H9 (cell line): ENCODE results near the gene TNC. TPM values are rescaled to one million over a fixed set of nuclear protein-coding genes. Genes with fewer than 3 reads are reported as not detected.

Experiments
- DNase-seq: peaks from one replicate; pipeline ENCODE4 v3.0.0-alpha.2; 2017
- H2AFZ ChIP-seq: one replicate; pipeline ENCODE4 v1.6.1; 2013; ENCODE audit warnings: mild to moderate bottlenecking, low read length, control low read depth, moderate library complexity
- H2AK5ac ChIP-seq: 2 replicates; pipeline ENCODE4 v1.6.1; 2013; ENCODE audit warnings: low read length, control low read depth, mixed read lengths; ENCODE audit not compliant: insufficient read length
- H2BK120ac ChIP-seq: one replicate; pipeline ENCODE4 v1.6.1; 2013; ENCODE audit warnings: low read depth, mild to moderate bottlenecking, low read length, control low read depth, inconsistent platforms; ENCODE audit not compliant: poor library complexity, severe bottlenecking
- H2BK12ac ChIP-seq: 2 replicates; pipeline ENCODE4 v1.6.1; 2013; ENCODE audit warnings: low read length, control low read depth, mixed read lengths, low read depth; ENCODE audit not compliant: insufficient read length
- H2BK15ac ChIP-seq: 2 replicates; pipeline ENCODE4 v1.6.1; 2013; ENCODE audit warnings: low read depth, low read length, control low read depth
- H2BK20ac ChIP-seq: one replicate; pipeline ENCODE4 v1.6.1; 2013; ENCODE audit warnings: low read depth, mild to moderate bottlenecking, low read length, control low read depth, inconsistent platforms; ENCODE audit not compliant: poor library complexity, severe bottlenecking
- H2BK5ac ChIP-seq: 2 replicates; pipeline ENCODE4 v1.6.1; 2013; ENCODE audit warnings: low read length, control low read depth, mixed read lengths; ENCODE audit not compliant: insufficient read length
- H3K14ac ChIP-seq: 2 replicates; pipeline ENCODE4 v1.6.1; 2013; ENCODE audit warnings: low read length, control low read depth; ENCODE audit not compliant: insufficient read depth
- H3K18ac ChIP-seq: 2 replicates; pipeline ENCODE4 v1.6.1; 2013; ENCODE audit warnings: low read depth, mild to moderate bottlenecking, mixed read lengths, low read length, control low read depth; ENCODE audit not compliant: insufficient read length
- H3K23ac ChIP-seq: 2 replicates; pipeline ENCODE4 v1.6.1; 2013; ENCODE audit warnings: low read length, control low read depth, mixed read lengths, low read depth; ENCODE audit not compliant: insufficient read length
- H3K23me2 ChIP-seq: 2 replicates; pipeline ENCODE4 v1.6.1; 2013; ENCODE audit warnings: low read depth, mild to moderate bottlenecking, mixed read lengths, low read length, control low read depth; ENCODE audit not compliant: insufficient read length, poor library complexity, severe bottlenecking
- H3K27ac ChIP-seq: 2 replicates; pipeline ENCODE4 v1.5.1; 2013; ENCODE audit warnings: low read length, control low read depth, mixed read lengths, low read depth; ENCODE audit not compliant: insufficient read length
- H3K27me3 ChIP-seq: 2 replicates; pipeline ENCODE4 v1.6.1; 2013; ENCODE audit warnings: low read length, control low read depth, inconsistent platforms; ENCODE audit not compliant: insufficient read depth
- H3K4ac ChIP-seq: 2 replicates; pipeline ENCODE4 v1.6.1; 2013; ENCODE audit warnings: low read depth, mild to moderate bottlenecking, control low read depth, inconsistent platforms, low read length, moderate library complexity
- H3K4me1 ChIP-seq: 2 replicates; pipeline ENCODE4 v1.6.1; 2013; ENCODE audit warnings: low read length, control low read depth, inconsistent platforms; ENCODE audit not compliant: insufficient read depth
- H3K4me2 ChIP-seq: 2 replicates; pipeline ENCODE4 v1.6.1; 2013; ENCODE audit warnings: low read length, control low read depth, mixed read lengths; ENCODE audit not compliant: insufficient read length, insufficient read depth
- H3K56ac ChIP-seq: 2 replicates; pipeline ENCODE4 v1.6.1; 2013; ENCODE audit warnings: low read depth, mild to moderate bottlenecking, mixed read lengths, low read length, control low read depth; ENCODE audit not compliant: insufficient read length
- H3K79me1 ChIP-seq: 2 replicates; pipeline ENCODE4 v1.6.1; 2013; ENCODE audit warnings: low read depth, mild to moderate bottlenecking, moderate library complexity, low read length, control low read depth, inconsistent platforms; ENCODE audit not compliant: insufficient read depth, poor library complexity, severe bottlenecking
- H3K79me2 ChIP-seq: 2 replicates; pipeline ENCODE4 v1.6.1; 2013; ENCODE audit warnings: low read length, control low read depth, inconsistent platforms; ENCODE audit not compliant: insufficient read depth
- H3K9ac ChIP-seq: 2 replicates; pipeline ENCODE4 v1.6.1; 2013; ENCODE audit warnings: low read length, control low read depth, mixed read lengths; ENCODE audit not compliant: insufficient read length; ENCODE audit errors: extremely low read depth
- H3K9me3 ChIP-seq: one replicate; pipeline ENCODE4 v1.6.1; 2013; ENCODE audit warnings: low read depth, low read length, inconsistent platforms; ENCODE audit not compliant: control insufficient read depth
- H3T11ph ChIP-seq: one replicate; pipeline ENCODE4 v1.6.1; 2013; ENCODE audit warnings: mild to moderate bottlenecking, low read length, control low read depth, inconsistent platforms
- H4K20me1 ChIP-seq: one replicate; pipeline ENCODE4 v1.6.1; 2013; ENCODE audit not compliant: control insufficient read depth, insufficient read length, insufficient read depth
- H4K5ac ChIP-seq: 2 replicates; pipeline ENCODE4 v1.6.1; 2013; ENCODE audit warnings: low read depth, mild to moderate bottlenecking, mixed read lengths, low read length, control low read depth; ENCODE audit not compliant: insufficient read length
- H4K8ac ChIP-seq: replicated peaks from 2 replicates; pipeline ENCODE4 v1.6.1; 2013; ENCODE audit warnings: low read length, control low read depth, mixed read lengths, low read depth; ENCODE audit not compliant: insufficient read length
- H4K91ac ChIP-seq: 2 replicates; pipeline ENCODE4 v1.6.1; 2013; ENCODE audit warnings: low read depth, mild to moderate bottlenecking, moderate library complexity, mixed read lengths, low read length, control low read depth; ENCODE audit not compliant: insufficient read length
- H3K27ac Mint-ChIP-seq, 3 experiments: 2 replicates in 2 of 3; 3 replicates in 1 of 3; pipeline ENCODE4 v1.8.0; 2020 to 2021; ENCODE audit warnings: mixed read lengths in 3 of 3, mild to moderate bottlenecking in 1 of 3, moderate library complexity in 1 of 3
- H3K27me3 Mint-ChIP-seq: 2 replicates; pipeline ENCODE4 v1.8.0; 2021; ENCODE audit warnings: low read depth, mild to moderate bottlenecking, moderate library complexity, mixed read lengths
- H3K36me3 Mint-ChIP-seq, 3 experiments: 2 replicates in 2 of 3; 3 replicates in 1 of 3; pipeline ENCODE4 v1.8.0; 2020 to 2021; ENCODE audit warnings: low read depth in 3 of 3, mixed read lengths in 3 of 3; ENCODE audit not compliant: insufficient read depth in 1 of 3
- H3K4me1 Mint-ChIP-seq, 2 experiments: 2 replicates each; pipeline ENCODE4 v1.8.0; 2020; ENCODE audit warnings: mixed read lengths in 2 of 2
- H3K4me3 Mint-ChIP-seq, 2 experiments: 2 replicates in 1 of 2; 3 replicates in 1 of 2; pipeline ENCODE4 v1.8.0; 2020 to 2021; ENCODE audit warnings: mild to moderate bottlenecking in 2 of 2, mixed read lengths in 2 of 2, moderate library complexity in 1 of 2
- H3K9me3 Mint-ChIP-seq, 2 experiments: 2 replicates in 1 of 2; 3 replicates in 1 of 2; pipeline ENCODE4 v1.8.0; 2020; ENCODE audit warnings: mild to moderate bottlenecking in 2 of 2, mixed read lengths in 2 of 2, moderate library complexity in 1 of 2
- CTCF ChIP-seq: fragments of 200-600 bp; sonication (generic); conservative IDR thresholded peaks from 3 replicates; pipeline ENCODE4 v1.8.0; 2021; ENCODE audit warnings: antibody characterized with exemption, mild to moderate bottlenecking
- WGBS: extraction: QIAGEN DNeasy Blood & Tissue Kit; methylation state at CpG from one replicate; pipeline ENCODE4 v1.1.7; 2013; ENCODE audit warnings: missing lambda C conversion rate, low lambda C conversion rate, mixed read lengths; ENCODE audit not compliant: insufficient read length; ENCODE audit errors: extremely low coverage; 5-methylcytosine and 5-hydroxymethylcytosine counted together
- total RNA-seq: library from RNA; stranded (reverse); gene quantifications from 2 replicates; pipeline ENCODE4 v1.2.1, GENCODE V29; 2021

Gene TNC
- total RNA-seq, 1 experiment from 2014 or later = 0.63 TPM

GRCh38 chr9:115111874-115112273, 6.1 kb downstream of the TNC start:
- WGBS = no CpG with 5 or more reads among the region's 4 CpGs
- Histone ChIP-seq H2BK5ac (no peak overlapping the region), H3K4me2 (no peak overlapping the region), H2AK5ac (no peak overlapping the region), H3K23me2 (no peaks in the 10 kb centered on the region), H3K79me1 (no peaks in the 10 kb centered on the region), H4K8ac (no peak overlapping the region), H2BK12ac (no peak overlapping the region), H3K27ac (no peak overlapping the region), H2BK120ac (no peak overlapping the region), H3K27me3 (peaks cover 3% of the 10 kb centered on the region; the same call in 1 of the 2 replicates), H3T11ph (no peak overlapping the region), H3K4me1 (no peaks in the 10 kb centered on the region), H3K14ac (no peak overlapping the region), H3K79me2 (0 out of 2 replicates have a peak, but pooled peaks cover 2% of the 10 kb centered on the region), H2BK20ac (no peak overlapping the region), H3K18ac (no peak overlapping the region), H2BK15ac (no peak overlapping the region), H3K9ac (no peak overlapping the region), H4K91ac (no peak overlapping the region), H3K4ac (no peak overlapping the region), H2AFZ (no peak overlapping the region), H3K9me3 (no peaks in the 10 kb centered on the region), H4K20me1 (no peaks in the 10 kb centered on the region), H4K5ac (no peak overlapping the region), H3K23ac (no peak overlapping the region), H3K56ac (no peak overlapping the region)
- Mint-ChIP-seq H3K4me3 (no peak overlapping the region), H3K4me1 (peaks cover 0 to 22% of the 10 kb centered on the region in 2 experiments), H3K9me3 (no peaks in the 10 kb centered on the region; a peak in 2 of 5 replicates), H3K36me3 (no peaks in the 10 kb centered on the region; a peak in 1 of 7 replicates), H3K27ac (no peak overlapping the region), H3K27me3 (peaks cover 92% of the 10 kb centered on the region)
- DNase-seq = no peak
- TF ChIP-seq CTCF = no peak
